GM18511 (cell line): ENCODE measurements around the gene CD93.

ENCODE experiments used
- ATAC-seq: cut with Tn5 transposase; IDR thresholded peaks from one replicate; pipeline ENCODE4 v1.9.1; 2021; ENCODE audit warnings: mild to moderate bottlenecking, moderate library complexity; ENCODE audit not compliant: unreplicated experiment

CD93 gene

GRCh38 chr20:23039136-23039875 lies 46.8 kb downstream of the CD93 start:
- no peak for ATAC-seq

GRCh38 chr20:23037017-23037481 lies 49.1 kb downstream of the CD93 start:
- no peak for ATAC-seq

- no peak for ATAC-seq
Measured at GRCh38 chr20:23036371-23036770, 49.8 kb downstream of the CD93 start.

- ATAC-seq, result no peak
Measured at GRCh38 chr20:23035731-23036130, 50.4 kb downstream of the CD93 start.

- ATAC-seq, result no peak
Measured at GRCh38 chr20:23034721-23035671, 51.1 kb downstream of the CD93 start, which contains the start of gene SSTR4. Gene SSTR4 (plus strand): TSS chr20:23035312. CDS start chr20:23035484, 172 bp downstream.

- ATAC-seq, result no peak
Measured at GRCh38 chr20:23033918-23034317, 52.2 kb downstream of the CD93 start.

GRCh38 chr20:23032750-23033078 lies 53.4 kb downstream of the CD93 start:
- no peak for ATAC-seq

GRCh38 chr20:23032056-23032749 lies 53.9 kb downstream of the CD93 start:
- ATAC-seq, result no peak

- ATAC-seq, result no peak
Measured at GRCh38 chr20:23031346-23031745, 54.8 kb downstream of the CD93 start.
